Activated CD8-positive, alpha-beta memory T cell treated with anti-CD3 and anti-CD28 coated beads for 1 hour (primary cell): ENCODE measurements around the gene CHRNE.
A peak's percentile ranks its signal among the peaks of the same experiment; 100 is the strongest.

ENCODE experiments used
- DNase-seq, 2 donors: peaks; one replicate each; pipeline ENCODE4 v3.0.0-alpha.2; 2020; ENCODE audit warnings: low read depth in 1 of 2; ENCODE audit errors: extremely low read depth in 1 of 2

The CHRNE gene

GRCh38 chr17:4903051-4903818 lies at the start of gene CHRNE:
Gene CHRNE, minus strand, starts transcription at chr17:4903098. Its CDS starts 35 bp downstream, at chr17:4903063.
- peak; percentile 51 to 56 for DNase-seq

- no peak for DNase-seq
These were observed 48.6 kb upstream of the CHRNE start for GRCh38 chr17:4951486-4951885.

- no peak for DNase-seq
These were observed 47.9 kb upstream of the CHRNE start, which contains the start of gene ENO3 for GRCh38 chr17:4950746-4951204. Gene ENO3, plus strand, starts transcription at chr17:4951119. Its CDS starts 711 bp downstream, at chr17:4951830.

- DNase-seq, result no peak
These were observed 47.3 kb upstream of the CHRNE start for GRCh38 chr17:4950075-4950745.

- DNase-seq, result peak in 1 of 2 donors; percentile 51
These were observed 46.6 kb upstream of the CHRNE start for GRCh38 chr17:4949321-4950074.

- DNase-seq, result peak in 1 of 2 donors; percentile 51
These were observed 46.0 kb upstream of the CHRNE start for GRCh38 chr17:4948931-4949320.

GRCh38 chr17:4948166-4948930 lies 45.5 kb upstream of the CHRNE start, which contains the start of gene PFN1:
Gene PFN1, minus strand, starts transcription at chr17:4948530. Its CDS starts 136 bp downstream, at chr17:4948394.
- peak; percentile 76 to 82 for DNase-seq

GRCh38 chr17:4947411-4948165 lies 44.7 kb upstream of the CHRNE start:
- peak in 1 of 2 donors; percentile 52 for DNase-seq

GRCh38 chr17:4947010-4947410 lies 44.1 kb upstream of the CHRNE start:
- no peak for DNase-seq

GRCh38 chr17:4946312-4946976 lies 43.5 kb upstream of the CHRNE start:
- no peak for DNase-seq

GRCh38 chr17:4945944-4946280 lies 43.0 kb upstream of the CHRNE start:
- no peak for DNase-seq

GRCh38 chr17:4945176-4945943 lies 42.5 kb upstream of the CHRNE start:
- DNase-seq, result peak in 1 of 2 donors; percentile 63

- DNase-seq, result no peak
These were observed 41.8 kb upstream of the CHRNE start for GRCh38 chr17:4944554-4945175.

GRCh38 chr17:4944163-4944553 lies 41.3 kb upstream of the CHRNE start:
- DNase-seq, result no peak

GRCh38 chr17:4942760-4943508 lies 40.0 kb upstream of the CHRNE start:
- DNase-seq, result no peak

- DNase-seq, result no peak
These were observed 38.4 kb upstream of the CHRNE start for GRCh38 chr17:4941319-4941610.

GRCh38 chr17:4940555-4941318 lies 37.8 kb upstream of the CHRNE start:
- DNase-seq, result no peak
